Measurements from ENCODE around the gene LAMA2.

LAMA2 gene

GRCh38 chr6:129481706-129482105, 598.8 kb downstream of the LAMA2 start:
- in situ Hi-C loops (cut with MboI; ENCODE audit: low pct_unique_long_range_greater_than_20kb, low sequenced_read_pairs, unreplicated experiment), result no loop called here
- no peak for DNase-seq (ENCODE audit: low spot score)

GRCh38 chr6:129485746-129486145, 602.8 kb downstream of the LAMA2 start:
- no peak for TF ChIP-seq CTCF (IDR thresholded peaks at IDR 0.05; ENCODE audit: extremely low read depth, insufficient read depth, missing control alignments)
- no peak for DNase-seq (ENCODE audit: low spot score)
- in situ Hi-C loops (cut with MboI; ENCODE audit: low pct_unique_long_range_greater_than_20kb, low sequenced_read_pairs, unreplicated experiment), result no loop called here

More at GRCh38 chr6:129481706-129482105, 598.8 kb downstream of the LAMA2 start:
- TF ChIP-seq CTCF (IDR thresholded peaks at IDR 0.05; ENCODE audit: extremely low read depth, insufficient read depth, missing control alignments), result no peak

DNA sequence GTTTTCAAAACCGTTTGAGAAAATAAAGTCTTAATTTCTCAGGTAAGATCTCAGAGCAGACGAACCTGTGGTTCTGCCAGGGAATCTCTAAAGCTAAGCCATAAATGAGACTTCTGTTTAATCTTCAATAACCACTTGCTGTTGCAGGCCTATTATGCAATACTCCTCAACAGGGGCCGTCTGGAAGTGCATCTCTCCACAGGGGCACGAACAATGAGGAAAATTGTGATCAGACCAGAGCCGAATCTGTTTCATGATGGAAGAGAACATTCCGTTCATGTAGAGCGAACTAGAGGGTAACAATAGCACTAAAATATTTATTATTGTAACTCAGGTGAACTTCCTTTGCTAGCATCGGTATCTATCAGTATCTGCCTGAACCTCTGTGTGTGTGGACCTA, 603.4 kb downstream of the LAMA2 start:
- TF ChIP-seq CTCF (IDR thresholded peaks at IDR 0.05; ENCODE audit: extremely low read depth, insufficient read depth, missing control alignments), result no peak
- in situ Hi-C loops (cut with MboI; ENCODE audit: low pct_unique_long_range_greater_than_20kb, low sequenced_read_pairs, unreplicated experiment), result no loop called here
- DNase-seq (ENCODE audit: low spot score), result no peak

DNA sequence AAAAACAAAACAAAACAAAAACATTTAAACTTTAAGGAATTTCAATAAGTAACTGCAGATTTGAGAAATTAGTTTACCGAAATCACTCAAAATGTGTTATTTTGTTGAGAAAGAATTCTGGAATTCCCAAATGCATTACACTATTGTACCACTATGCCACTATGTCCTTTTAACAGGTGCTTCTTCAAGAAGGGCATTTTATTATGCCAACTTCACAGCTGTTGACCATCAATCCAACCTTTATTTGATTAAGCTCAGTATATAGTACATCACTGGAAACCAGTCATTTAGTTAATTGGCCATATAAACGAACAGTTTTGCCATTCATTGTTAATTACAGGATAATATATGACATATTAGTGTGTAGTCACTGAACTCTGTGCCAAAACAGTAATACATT, 605.4 kb downstream of the LAMA2 start:
- TF ChIP-seq CTCF (IDR thresholded peaks at IDR 0.05; ENCODE audit: extremely low read depth, insufficient read depth, missing control alignments), result no peak
- in situ Hi-C loops (cut with MboI; ENCODE audit: low pct_unique_long_range_greater_than_20kb, low sequenced_read_pairs, unreplicated experiment), result no loop called here
- DNase-seq (ENCODE audit: low spot score), result no peak

DNA sequence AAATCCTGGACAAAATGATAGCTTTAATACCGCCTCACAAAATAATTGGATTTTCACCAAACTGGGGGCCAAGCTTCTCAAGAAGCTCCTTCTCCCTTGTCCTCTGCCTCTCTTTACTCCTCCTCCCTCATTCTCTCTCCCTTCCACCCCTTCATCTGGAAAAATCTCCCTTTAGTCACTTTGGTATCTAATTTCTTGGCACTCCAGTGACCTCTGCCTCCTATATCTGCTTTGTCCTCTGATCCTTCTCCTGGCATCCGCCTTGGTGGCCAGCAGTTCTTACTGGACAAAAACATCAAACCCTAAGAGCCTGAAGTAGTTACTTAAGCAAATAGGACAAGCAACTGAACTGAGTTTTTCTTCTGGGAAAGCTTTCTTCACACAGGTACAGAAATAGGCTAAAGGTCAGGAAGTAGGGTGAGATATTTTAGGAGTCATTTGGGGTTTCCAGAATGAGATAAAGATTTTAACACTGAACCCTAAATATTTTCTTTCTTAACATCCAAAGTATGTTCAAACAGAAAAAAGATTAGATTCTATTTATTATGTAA, 606.4 kb downstream of the LAMA2 start:
- in situ Hi-C loops (cut with MboI; ENCODE audit: low pct_unique_long_range_greater_than_20kb, low sequenced_read_pairs, unreplicated experiment), result no loop called here
- DNase-seq (ENCODE audit: low spot score), result no peak
- no peak for TF ChIP-seq CTCF (IDR thresholded peaks at IDR 0.05; ENCODE audit: extremely low read depth, insufficient read depth, missing control alignments)

DNA sequence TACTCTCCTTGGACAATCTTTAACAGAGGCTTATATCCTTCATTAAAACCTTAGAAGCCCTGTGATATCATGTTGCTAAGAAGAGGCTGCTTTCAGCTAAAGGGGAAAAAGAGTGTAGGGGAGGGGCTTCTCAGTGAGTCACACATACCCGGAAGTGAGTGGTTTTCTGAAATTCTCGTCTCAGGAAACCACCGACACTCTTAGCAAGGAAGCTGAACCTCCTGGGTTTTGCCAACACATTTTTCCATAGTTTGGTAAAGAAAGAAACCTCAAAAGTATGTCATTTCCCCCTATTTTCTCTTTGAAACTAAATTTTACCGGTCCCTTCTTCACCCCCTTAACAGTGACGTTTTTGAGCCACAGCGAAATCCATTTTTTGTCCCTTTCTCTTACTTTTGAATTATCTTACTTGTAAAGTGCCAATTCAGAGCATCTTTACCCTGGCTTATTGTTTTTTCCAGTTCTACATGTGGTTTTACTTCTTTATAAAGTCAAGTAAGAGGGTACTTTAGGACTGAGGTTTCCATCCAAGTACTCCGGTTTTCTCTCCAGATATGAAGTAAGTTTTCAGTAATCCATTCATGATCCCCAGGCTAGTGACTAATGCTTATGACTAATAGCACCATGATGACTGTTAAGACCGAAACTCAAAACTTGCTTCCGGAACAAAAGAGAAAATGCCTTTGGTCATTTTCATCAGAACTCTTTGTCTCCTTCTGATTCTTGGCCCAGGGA, 607.8 kb downstream of the LAMA2 start:
- TF ChIP-seq CTCF (IDR thresholded peaks at IDR 0.05; ENCODE audit: extremely low read depth, insufficient read depth, missing control alignments), result no peak
- in situ Hi-C loops (cut with MboI; ENCODE audit: low pct_unique_long_range_greater_than_20kb, low sequenced_read_pairs, unreplicated experiment), result no loop called here
- DNase-seq (ENCODE audit: low spot score), result peak; percentile 56
